PC-3 (cell line): ENCODE measurements around the gene SSX1. TPM values are rescaled to one million over a fixed set of nuclear protein-coding genes. Genes with fewer than 3 reads are reported as not detected.
A peak's percentile ranks its signal among the peaks of the same experiment; 100 is the strongest.
"Not testable (repeated sequence)": the region's sequence is repeated elsewhere in the genome, so short reads cannot be mapped to it uniquely, and the experiment has no call there.

Experiments
- ATAC-seq: fragments of 200-7000 bp; cut with Tn5 transposase; 2 replicates; pipeline ENCODE4 v1.9.1; 2020; ENCODE audit warnings: mild to moderate bottlenecking, moderate library complexity
- BruUV-seq: library from RNA; stranded (reverse); fragments of 400-500 nt; replicated peaks from 2 replicates; lab custom pipeline; 2021; lab: Mats Ljungman, UMichigan
- CTCF ChIA-PET: fragments of 300-600 bp; sonication (Branson Sonifier 250); formaldehyde crosslinking; loops from one replicate; lab custom pipeline; 2022; ENCODE audit warnings: antibody characterized with exemption; lab: Charles Lee
- POLR2A ChIA-PET: fragments of 300-600 bp; sonication (Branson Sonifier 250); formaldehyde crosslinking; loops from one replicate; lab custom pipeline; 2022; ENCODE audit warnings: antibody characterized with exemption; ENCODE audit not compliant: unreplicated experiment; lab: Charles Lee
- DNase-seq: peaks from one replicate; pipeline ENCODE4 v3.0.0-alpha.2; 2015
- H2AFZ ChIP-seq: fragments of 300-600 bp; sonication (generic); 2 replicates; pipeline ENCODE4 v1.6.0; 2016; ENCODE audit warnings: antibody characterized with exemption, low read length
- H3F3A ChIP-seq: fragments of 300-600 bp; sonication (generic); one replicate; pipeline ENCODE4 v1.6.0; 2017; ENCODE audit warnings: antibody characterized with exemption, low read length, control low read depth, mild to moderate bottlenecking; ENCODE audit not compliant: unreplicated experiment
- H3K27ac ChIP-seq: fragments of 300-600 bp; sonication (generic); 2 replicates; pipeline ENCODE4 v1.5.1; 2016; ENCODE audit warnings: mild to moderate bottlenecking, low read length
- H3K27me3 ChIP-seq: fragments of 300-600 bp; sonication (generic); 2 replicates; pipeline ENCODE4 v1.6.1; 2016; ENCODE audit warnings: low read length, mixed read lengths
- H3K36me3 ChIP-seq: fragments of 300-600 bp; sonication (generic); 2 replicates; pipeline ENCODE4 v1.6.1; 2016; ENCODE audit warnings: low read depth, mixed run types, low read length, mixed read lengths
- H3K4me1 ChIP-seq: fragments of 300-600 bp; sonication (generic); 2 replicates; pipeline ENCODE4 v1.5.1; 2016; ENCODE audit warnings: low read length; ENCODE audit not compliant: insufficient read depth
- H3K4me2 ChIP-seq: fragments of 300-600 bp; sonication (generic); 2 replicates; pipeline ENCODE4 v1.6.0; 2016; ENCODE audit warnings: low read length
- H3K4me3 ChIP-seq: fragments of 300-600 bp; sonication (generic); 2 replicates; pipeline ENCODE4 v1.5.1; 2016; ENCODE audit warnings: mild to moderate bottlenecking, low read length, mixed read lengths
- H3K79me2 ChIP-seq: fragments of 300-600 bp; sonication (generic); 2 replicates; pipeline ENCODE4 v1.6.1; 2017; ENCODE audit warnings: low read length, mixed read lengths
- H3K9ac ChIP-seq: fragments of 300-600 bp; sonication (generic); 2 replicates; pipeline ENCODE4 v1.6.0; 2016; ENCODE audit warnings: mild to moderate bottlenecking, low read length
- H3K9me2 ChIP-seq: fragments of 300-600 bp; sonication (generic); replicated peaks from 2 replicates; pipeline ENCODE4 v1.6.1; 2016; ENCODE audit warnings: mixed run types, low read length, mixed read lengths
- H3K9me3 ChIP-seq: fragments of 300-600 bp; sonication (generic); 2 replicates; pipeline ENCODE4 v1.6.1; 2016; ENCODE audit warnings: low read length, mixed read lengths
- H4K20me1 ChIP-seq: fragments of 300-600 bp; sonication (generic); 2 replicates; pipeline ENCODE4 v1.6.1; 2016; ENCODE audit warnings: low read length, mixed read lengths
- EZH2 ChIP-seq: fragments of 300-600 bp; sonication (generic); IDR thresholded peaks from one replicate; pipeline ENCODE4 v1.6.1; 2017; ENCODE audit warnings: antibody characterized with exemption, mild to moderate bottlenecking, low read length; ENCODE audit not compliant: unreplicated experiment
- EZH2phosphoT487 ChIP-seq: fragments of 300-600 bp; sonication (generic); IDR thresholded peaks from 2 replicates; pipeline ENCODE4 v1.6.1; 2018; ENCODE audit warnings: mild to moderate bottlenecking, antibody characterized with exemption, low read length, borderline replicate concordance
- intact Hi-C: fragments of 100-400 bp; cut with micrococcal nuclease; formaldehyde crosslinking; loops from 2 replicates; pipeline ENCODE4 v1.9.0; 2023
- total RNA-seq: library from RNA; depleted of rRNA; stranded (reverse); fragments of >200 nt; gene quantifications from 2 replicates; pipeline ENCODE4 v1.2.3, GENCODE V29; 2014; rRNA removed
- TF ChIP-seq, protein P1 (sequence below): fragments of 300-600 bp; sonication (generic); conservative IDR thresholded peaks from 2 replicates; pipeline ENCODE4 v1.5.1; 2017; ENCODE audit warnings: antibody characterized with exemption, low read depth, mild to moderate bottlenecking, low read length

Gene SSX1
- total RNA-seq, 1 experiment from 2014 or later = not detected

DNA sequence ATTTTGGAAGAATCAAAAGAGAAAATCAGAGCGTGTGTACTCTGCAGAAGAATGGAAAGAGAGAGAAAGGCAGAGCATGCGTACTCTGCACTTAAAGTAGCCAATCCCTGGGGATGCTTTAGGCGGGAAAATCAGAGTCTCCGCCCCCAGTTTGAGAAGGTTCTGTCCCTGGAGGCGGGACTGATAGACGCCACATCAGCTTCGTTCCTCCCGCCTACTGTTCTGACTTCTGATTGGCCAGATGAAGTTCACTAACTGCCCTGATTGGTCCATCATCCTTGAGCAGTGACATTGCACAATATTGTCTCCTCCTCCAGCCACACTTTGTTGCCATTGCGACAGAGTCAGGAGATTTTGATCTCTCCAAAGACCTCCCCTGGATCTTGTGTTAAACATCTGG lies 23.8 kb downstream of the SSX1 start:
- no peak for ATAC-seq

DNA sequence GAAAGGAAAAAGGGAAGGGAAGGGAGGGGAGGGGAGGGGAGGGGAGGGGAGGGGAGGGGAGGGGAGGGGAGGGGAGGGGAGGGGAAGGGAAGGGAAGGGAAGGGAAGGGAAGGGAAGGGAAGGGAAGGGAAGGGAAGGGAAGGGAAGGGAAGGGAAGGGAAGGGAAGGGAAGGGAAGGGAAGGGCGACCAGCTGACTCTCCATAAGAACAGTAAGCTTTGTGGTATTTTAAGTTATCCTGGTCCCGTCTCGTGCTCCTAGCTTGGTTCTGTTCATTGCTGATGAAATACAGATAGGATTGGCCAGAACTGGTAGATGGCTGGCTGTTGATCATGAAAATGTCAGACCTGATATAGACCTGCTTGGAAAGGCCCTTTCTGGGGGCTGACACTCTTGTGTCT lies 25.5 kb downstream of the SSX1 start:
- CTCF ChIA-PET, DNase-seq, H3K4me2 ChIP-seq, H3K27me3 ChIP-seq, H4K20me1 ChIP-seq, H3K4me3 ChIP-seq, H3F3A ChIP-seq, H3K36me3 ChIP-seq, BruUV-seq, H3K9me3 ChIP-seq, H3K4me1 ChIP-seq, POLR2A ChIA-PET, ATAC-seq, H2AFZ ChIP-seq, H3K9me2 ChIP-seq, H3K27ac ChIP-seq, H3K79me2 ChIP-seq, H3K9ac ChIP-seq: not testable (repeated sequence)
- intact Hi-C loops = loop anchor here (10.0 kb wide), 1 partner anchor 196 kb away; no protein-coding TSS in a partner anchor

More for the DNA sequence above, 23.8 kb downstream of the SSX1 start:
- Histone ChIP-seq H3F3A (no peaks in the 10 kb centered on the region), H2AFZ (no peak overlapping the region), H3K4me1 (no peaks in the 10 kb centered on the region), H3K27ac (no peak overlapping the region), H3K9me2 (no peaks in the 10 kb centered on the region), H3K9me3 (no peaks in the 10 kb centered on the region), H3K27me3 (no peaks in the 10 kb centered on the region), H3K36me3 (no peaks in the 10 kb centered on the region), H3K4me3 (no peak overlapping the region), H3K4me2 (no peak overlapping the region), H4K20me1 (no peaks in the 10 kb centered on the region), H3K79me2 (no peaks in the 10 kb centered on the region), H3K9ac (no peak overlapping the region)
- TF ChIP-seq EZH2 (no peak), EZH2phosphoT487 (no peak)
- TF ChIP-seq, protein P1, sequence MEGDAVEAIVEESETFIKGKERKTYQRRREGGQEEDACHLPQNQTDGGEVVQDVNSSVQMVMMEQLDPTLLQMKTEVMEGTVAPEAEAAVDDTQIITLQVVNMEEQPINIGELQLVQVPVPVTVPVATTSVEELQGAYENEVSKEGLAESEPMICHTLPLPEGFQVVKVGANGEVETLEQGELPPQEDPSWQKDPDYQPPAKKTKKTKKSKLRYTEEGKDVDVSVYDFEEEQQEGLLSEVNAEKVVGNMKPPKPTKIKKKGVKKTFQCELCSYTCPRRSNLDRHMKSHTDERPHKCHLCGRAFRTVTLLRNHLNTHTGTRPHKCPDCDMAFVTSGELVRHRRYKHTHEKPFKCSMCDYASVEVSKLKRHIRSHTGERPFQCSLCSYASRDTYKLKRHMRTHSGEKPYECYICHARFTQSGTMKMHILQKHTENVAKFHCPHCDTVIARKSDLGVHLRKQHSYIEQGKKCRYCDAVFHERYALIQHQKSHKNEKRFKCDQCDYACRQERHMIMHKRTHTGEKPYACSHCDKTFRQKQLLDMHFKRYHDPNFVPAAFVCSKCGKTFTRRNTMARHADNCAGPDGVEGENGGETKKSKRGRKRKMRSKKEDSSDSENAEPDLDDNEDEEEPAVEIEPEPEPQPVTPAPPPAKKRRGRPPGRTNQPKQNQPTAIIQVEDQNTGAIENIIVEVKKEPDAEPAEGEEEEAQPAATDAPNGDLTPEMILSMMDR = no peak
- intact Hi-C loops = no loop called here
- BruUV-seq = no TSS peak
- ChIA-PET CTCF (no interaction called here), POLR2A (no interaction called here)
- DNase-seq = peak; percentile 2

DNA sequence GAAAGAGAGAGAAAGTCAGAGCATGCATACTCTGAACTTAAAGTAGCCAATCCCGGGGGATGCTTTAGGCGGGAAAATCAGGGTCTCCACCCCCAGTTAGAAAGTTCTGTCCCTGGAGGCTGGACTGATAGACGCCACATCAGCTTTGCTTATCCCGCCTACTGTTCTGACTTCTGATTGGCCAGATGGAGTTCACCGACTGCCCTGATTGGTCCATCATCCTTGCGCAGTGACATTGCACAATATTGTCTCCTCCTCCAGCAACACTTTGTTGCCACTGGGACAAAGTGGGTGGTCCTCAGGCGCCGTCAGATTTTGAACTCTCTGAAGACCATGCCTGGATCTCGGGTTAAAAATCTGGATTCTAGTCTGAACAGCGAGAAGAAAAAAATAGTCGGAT lies 51.0 kb downstream of the SSX1 start:
- H3K9ac ChIP-seq = no peak overlapping the region
- no peaks in the 10 kb centered on the region for H3K9me2 ChIP-seq
- POLR2A ChIA-PET = no interaction called here
- H4K20me1 ChIP-seq = no peaks in the 10 kb centered on the region
- H3K27ac ChIP-seq = no peak overlapping the region
- BruUV-seq = no TSS peak
- no peak overlapping the region for H3K4me2 ChIP-seq
- no peaks in the 10 kb centered on the region for H3K27me3 ChIP-seq
- no peak overlapping the region for H2AFZ ChIP-seq
- H3K9me3 ChIP-seq = no peaks in the 10 kb centered on the region
- H3K4me3 ChIP-seq = no peak overlapping the region
- no peaks in the 10 kb centered on the region for H3F3A ChIP-seq
- TF ChIP-seq EZH2phosphoT487 = no peak
- no peak for TF ChIP-seq EZH2
- intact Hi-C loops = no loop called here
- CTCF ChIA-PET = no interaction called here
- no peaks in the 10 kb centered on the region for H3K4me1 ChIP-seq
- no peaks in the 10 kb centered on the region for H3K36me3 ChIP-seq
- DNase-seq (no peak), ATAC-seq (no peak)
- no peaks in the 10 kb centered on the region for H3K79me2 ChIP-seq

DNA sequence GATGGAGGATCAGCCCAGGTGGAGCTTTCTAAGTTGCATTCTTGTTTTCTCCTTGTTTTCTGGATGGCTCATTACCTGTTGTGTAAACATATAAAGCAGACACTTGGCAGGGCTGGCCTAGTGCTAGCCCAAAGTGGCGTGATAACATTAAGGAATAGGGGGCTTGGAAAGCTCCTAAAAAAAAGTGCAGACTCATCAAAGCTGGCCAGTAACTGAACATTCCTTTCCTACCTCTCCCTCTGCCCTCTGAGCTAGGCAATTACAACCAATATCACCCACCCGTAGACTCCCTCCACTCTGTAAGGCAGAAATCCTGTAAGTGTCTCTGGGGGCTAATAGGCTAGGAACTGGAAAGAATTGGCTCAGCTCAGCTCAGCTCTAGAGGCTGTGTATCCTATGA lies 58.8 kb downstream of the SSX1 start:
- H3K4me3 ChIP-seq, H3K9me3 ChIP-seq, CTCF ChIA-PET, H3K9ac ChIP-seq, BruUV-seq, H3F3A ChIP-seq, H3K9me2 ChIP-seq, H3K27ac ChIP-seq, H3K79me2 ChIP-seq, H3K4me1 ChIP-seq, H2AFZ ChIP-seq, intact Hi-C loops, H4K20me1 ChIP-seq, H3K27me3 ChIP-seq, DNase-seq, ATAC-seq, H3K36me3 ChIP-seq, H3K4me2 ChIP-seq, POLR2A ChIA-PET: not testable (repeated sequence)

Other genes starting within 250 kb of the SSX1 start
- gene SPACA5, start 248.4 kb upstream of the SSX1 start, total RNA-seq = not detected in 2 replicates
- 2.5 and 4.4 TPM in 2 replicates for gene ZNF630, start 183.8 kb upstream of the SSX1 start, total RNA-seq
- gene SPACA5B, start 124.8 kb upstream of the SSX1 start, total RNA-seq = not detected in 2 replicates
- not detected in 2 replicates for gene SSX5, start 58.6 kb upstream of the SSX1 start, total RNA-seq
- not detected in 2 replicates for gene SSX3, start 101.3 kb downstream of the SSX1 start, total RNA-seq
- gene SSX4, start 128.1 kb downstream of the SSX1 start, total RNA-seq = not detected in 2 replicates
- gene SSX4B, start 156.6 kb downstream of the SSX1 start, total RNA-seq = not detected in 2 replicates
- 1.6 and 2.4 TPM in 2 replicates for gene SLC38A5, start 214.9 kb downstream of the SSX1 start, total RNA-seq
- gene FTSJ1, start 220.8 kb downstream of the SSX1 start, total RNA-seq = 175 and 189 TPM in 2 replicates